Neuronal stem cell (in vitro differentiated cells): ENCODE results near the gene KIF26B.

Experiments
- DNase-seq: peaks from one replicate; pipeline ENCODE4 v3.0.0-alpha.2; 2013; ENCODE audit warnings: low spot score
- H2AFZ ChIP-seq: one replicate; pipeline ENCODE4 v1.6.1; 2013; ENCODE audit warnings: mild to moderate bottlenecking, low read length, inconsistent platforms
- H2AK5ac ChIP-seq: 2 replicates; pipeline ENCODE4 v1.6.1; 2013; ENCODE audit warnings: low read depth, mild to moderate bottlenecking, inconsistent platforms, low read length, moderate library complexity, mixed read lengths
- H2BK120ac ChIP-seq: 2 replicates; pipeline ENCODE4 v1.6.1; 2013; ENCODE audit warnings: low read depth, mild to moderate bottlenecking, inconsistent platforms, low read length, moderate library complexity, mixed read lengths
- H2BK12ac ChIP-seq: one replicate; pipeline ENCODE4 v1.6.1; 2013; ENCODE audit warnings: low read length, inconsistent platforms
- H2BK15ac ChIP-seq: 2 replicates; pipeline ENCODE4 v1.6.1; 2013; ENCODE audit warnings: mild to moderate bottlenecking, low read length, inconsistent platforms, mixed read lengths
- H2BK5ac ChIP-seq: one replicate; pipeline ENCODE4 v1.6.1; 2013; ENCODE audit warnings: inconsistent platforms, mild to moderate bottlenecking, low read length, moderate library complexity
- H3K14ac ChIP-seq: one replicate; pipeline ENCODE4 v1.6.1; 2013; ENCODE audit warnings: low read length, inconsistent platforms
- H3K18ac ChIP-seq: 2 replicates; pipeline ENCODE4 v1.6.1; 2013; ENCODE audit warnings: low read length, inconsistent platforms
- H3K23ac ChIP-seq: 2 replicates; pipeline ENCODE4 v1.6.1; 2013; ENCODE audit warnings: low read depth, mild to moderate bottlenecking, mixed read lengths, low read length, inconsistent platforms; ENCODE audit not compliant: poor library complexity
- H3K27ac ChIP-seq: replicated peaks from 3 replicates; pipeline ENCODE4 v1.5.1; 2013; ENCODE audit warnings: low read length, inconsistent platforms
- H3K27me3 ChIP-seq, 3 experiments: 2 replicates each; pipeline ENCODE4 v1.6.1; 2013; ENCODE audit warnings: low read length in 3 of 3, mild to moderate bottlenecking in 2 of 3, inconsistent platforms in 1 of 3, low read depth in 1 of 3, mixed read lengths in 1 of 3, moderate library complexity in 1 of 3; ENCODE audit not compliant: control insufficient read depth in 3 of 3, insufficient read depth in 3 of 3
- H3K36me3 ChIP-seq, 2 donors: replicated peaks in 1 of 2; 2 replicates each; pipeline ENCODE4 v1.6.1; 2013; ENCODE audit warnings: low read length in 2 of 2; ENCODE audit not compliant: control insufficient read depth in 2 of 2, insufficient read depth in 2 of 2
- H3K4ac ChIP-seq: 2 replicates; pipeline ENCODE4 v1.6.1; 2013; ENCODE audit warnings: inconsistent platforms, mild to moderate bottlenecking, low read length, moderate library complexity
- H3K4me1 ChIP-seq, 2 donors: 1 replicate in 1 of 2; 2 replicates in 1 of 2; pipeline ENCODE4 v1.6.1; 2013; ENCODE audit warnings: low read length in 2 of 2, low read depth in 1 of 2; ENCODE audit not compliant: control insufficient read depth in 2 of 2, insufficient read depth in 1 of 2
- H3K4me2 ChIP-seq: one replicate; pipeline ENCODE4 v1.6.1; 2013; ENCODE audit warnings: mild to moderate bottlenecking, low read length, inconsistent platforms; ENCODE audit not compliant: insufficient read depth, poor library complexity, severe bottlenecking
- H3K4me3 ChIP-seq, 2 donors: 2 replicates each; pipeline ENCODE4 v1.5.1; 2013; ENCODE audit warnings: low read length in 2 of 2, mild to moderate bottlenecking in 2 of 2, inconsistent platforms in 1 of 2, moderate library complexity in 1 of 2
- H3K79me1 ChIP-seq: one replicate; pipeline ENCODE4 v1.6.1; 2013; ENCODE audit warnings: low read depth, mild to moderate bottlenecking, inconsistent platforms, low read length, moderate library complexity
- H3K9ac ChIP-seq: one replicate; pipeline ENCODE4 v1.6.1; 2013; ENCODE audit warnings: mild to moderate bottlenecking, low read depth, low read length, inconsistent platforms; ENCODE audit not compliant: poor library complexity
- H3K9me3 ChIP-seq, 2 donors: replicated peaks in 1 of 2; 2 replicates each; pipeline versions ENCODE3 to v1.6.1; 2013; ENCODE audit warnings: low read length in 2 of 2, mild to moderate bottlenecking in 2 of 2, inconsistent platforms in 1 of 2, low read depth in 1 of 2, mixed read lengths in 1 of 2, moderate library complexity in 1 of 2; ENCODE audit not compliant: control insufficient read depth in 2 of 2, insufficient read depth in 1 of 2
- H4K8ac ChIP-seq: one replicate; pipeline ENCODE4 v1.6.1; 2013; ENCODE audit warnings: low read depth, mild to moderate bottlenecking, inconsistent platforms, low read length, moderate library complexity
- H4K91ac ChIP-seq: one replicate; pipeline ENCODE4 v1.6.1; 2013; ENCODE audit warnings: low read length, low read depth, mild to moderate bottlenecking, inconsistent platforms; ENCODE audit not compliant: poor library complexity
- WGBS, 2 donors: extraction: QIAGEN DNeasy Blood & Tissue Kit; methylation state at CpG; one replicate each; pipeline ENCODE4 v1.1.7; 2013; ENCODE audit warnings: missing lambda C conversion rate in 2 of 2, mixed read lengths in 1 of 2; ENCODE audit not compliant: insufficient read length in 2 of 2, insufficient replicate concordance in 1 of 2; ENCODE audit errors: extremely low coverage in 2 of 2; 5-methylcytosine and 5-hydroxymethylcytosine counted together

The KIF26B gene

DNA sequence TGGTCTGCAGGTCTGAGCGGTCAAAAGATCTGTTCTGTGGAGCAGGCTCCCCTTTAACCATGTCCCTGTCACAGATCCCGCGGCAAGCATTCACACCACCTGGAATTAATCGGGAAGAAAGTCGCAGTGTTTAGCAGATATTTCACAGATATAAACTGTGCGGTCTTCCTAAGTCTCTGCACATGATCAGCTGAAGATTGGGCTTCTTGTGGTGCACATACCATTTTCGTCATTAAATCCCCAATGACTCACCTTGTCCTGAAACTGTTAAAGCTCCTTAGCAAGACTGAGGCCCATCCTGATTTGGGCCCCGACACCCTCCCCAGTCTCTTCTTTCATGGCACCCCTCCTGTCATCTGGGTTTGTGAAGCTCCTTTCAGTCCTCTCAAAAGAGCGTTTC is 158.8 kb downstream of the KIF26B start:
- no peak overlapping the region for H3K14ac ChIP-seq

DNA sequence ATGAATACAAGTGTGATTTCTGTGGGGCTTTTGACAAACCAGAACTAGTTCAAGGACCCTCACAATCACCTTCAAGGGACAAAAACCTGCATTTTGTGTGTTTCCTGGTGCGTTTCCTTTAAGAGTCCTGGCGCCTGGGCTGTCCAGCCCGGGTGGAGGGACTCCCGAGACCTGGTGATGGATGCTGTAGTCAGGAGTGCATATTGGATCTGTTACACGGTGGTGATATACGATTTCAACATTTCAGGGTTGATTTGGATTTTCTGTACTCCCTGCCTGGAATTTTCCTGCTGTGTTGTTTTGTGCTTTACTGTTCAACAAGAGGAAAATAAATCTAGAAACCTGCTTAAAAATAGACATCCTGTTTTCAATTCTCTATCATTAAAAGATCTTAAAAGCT is 162.0 kb downstream of the KIF26B start:
- peaks cover 4 to 5% of the 10 kb centered on the region in 2 donors for H3K4me1 ChIP-seq
- H3K9me3 ChIP-seq = no peaks in the 10 kb centered on the region
- H4K91ac ChIP-seq = no peak overlapping the region
- no peak overlapping the region for H2BK12ac ChIP-seq
- H3K4me3 ChIP-seq = no peak overlapping the region
- H2BK5ac ChIP-seq = no peak overlapping the region
- H3K79me1 ChIP-seq = no peaks in the 10 kb centered on the region
- no peak overlapping the region for H3K14ac ChIP-seq
- H3K9ac ChIP-seq = no peak overlapping the region
- WGBS, 2 donors = no CpG with 5 or more reads among the region's 6 CpGs
- H2AFZ ChIP-seq = no peak overlapping the region
- no peak overlapping the region for H2BK120ac ChIP-seq
- no peak for DNase-seq
- peaks cover 0 to 5% (median 0%) of the 10 kb centered on the region in 3 experiments for H3K27me3 ChIP-seq
- no peak overlapping the region for H3K18ac ChIP-seq
- no peak overlapping the region for H2AK5ac ChIP-seq
- H2BK15ac ChIP-seq = no peak overlapping the region
- no peak overlapping the region for H3K4me2 ChIP-seq
- H4K8ac ChIP-seq = no peak overlapping the region
- H3K27ac ChIP-seq = no peak overlapping the region
- no peak overlapping the region for H3K4ac ChIP-seq
- H3K36me3 ChIP-seq = no peaks in the 10 kb centered on the region
- no peak overlapping the region for H3K23ac ChIP-seq

More for the DNA sequence above, 158.8 kb downstream of the KIF26B start:
- no peak for DNase-seq
- peaks cover 9 to 15% of the 10 kb centered on the region in 2 donors for H3K4me1 ChIP-seq
- no peak overlapping the region for H3K9ac ChIP-seq
- peaks cover 0 to 2% (median 0%) of the 10 kb centered on the region in 3 experiments for H3K27me3 ChIP-seq
- H3K4me3 ChIP-seq = no peak overlapping the region
- H3K36me3 ChIP-seq = no peaks in the 10 kb centered on the region
- no peak overlapping the region for H3K23ac ChIP-seq
- no CpG with 5 or more reads among the region's 9 CpGs for WGBS, 2 donors
- no peak overlapping the region for H2AK5ac ChIP-seq
- no peak overlapping the region for H3K4ac ChIP-seq
- H3K9me3 ChIP-seq = peaks cover 0 to 2% of the 10 kb centered on the region in 2 donors
- no peak overlapping the region for H4K8ac ChIP-seq
- H2BK120ac ChIP-seq = no peak overlapping the region
- H2BK12ac ChIP-seq = no peak overlapping the region
- no peak overlapping the region for H2BK15ac ChIP-seq
- no peaks in the 10 kb centered on the region for H3K79me1 ChIP-seq
- no peak overlapping the region for H2AFZ ChIP-seq
- H3K27ac ChIP-seq = no peak overlapping the region
- H3K18ac ChIP-seq = no peak overlapping the region
- no peak overlapping the region for H3K4me2 ChIP-seq
- H2BK5ac ChIP-seq = no peak overlapping the region
- H4K91ac ChIP-seq = no peak overlapping the region

DNA sequence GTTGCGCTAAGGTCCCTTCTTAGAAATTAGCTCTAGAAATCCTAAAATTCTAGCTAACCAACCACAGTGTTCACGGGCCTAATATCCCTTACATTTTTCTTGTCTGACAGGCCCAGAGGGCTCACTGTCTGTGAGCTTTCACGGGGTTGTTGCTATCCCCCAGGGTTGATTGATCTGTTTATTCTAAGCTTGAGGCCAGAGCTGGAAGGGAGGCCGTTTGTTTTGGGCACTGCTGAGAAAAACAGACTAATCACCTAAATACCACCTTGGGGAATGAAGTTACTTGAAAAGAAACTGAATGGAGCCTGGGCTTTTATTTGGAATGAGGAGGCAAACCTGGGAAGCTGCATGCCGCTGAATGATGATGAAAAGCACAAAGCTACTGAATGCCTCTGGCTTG is 162.4 kb downstream of the KIF26B start:
- H4K91ac ChIP-seq = no peak overlapping the region
- H3K23ac ChIP-seq = no peak overlapping the region
- DNase-seq = no peak
- no CpG with 5 or more reads among the region's 5 CpGs for WGBS, 2 donors
- H3K36me3 ChIP-seq = no peaks in the 10 kb centered on the region
- no peak overlapping the region for H2AFZ ChIP-seq
- peaks cover 4 to 5% of the 10 kb centered on the region in 2 donors for H3K4me1 ChIP-seq
- H2BK15ac ChIP-seq = no peak overlapping the region
- H2BK12ac ChIP-seq = no peak overlapping the region
- no peak overlapping the region for H2BK120ac ChIP-seq
- no peak overlapping the region for H3K4me2 ChIP-seq
- H3K79me1 ChIP-seq = no peaks in the 10 kb centered on the region
- H2BK5ac ChIP-seq = no peak overlapping the region
- H3K4me3 ChIP-seq = no peak overlapping the region
- H3K4ac ChIP-seq = no peak overlapping the region
- no peak overlapping the region for H3K9ac ChIP-seq
- H3K27me3 ChIP-seq = peaks cover 0 to 5% (median 0%) of the 10 kb centered on the region in 3 experiments
- H3K27ac ChIP-seq = no peak overlapping the region
- no peak overlapping the region for H3K18ac ChIP-seq
- H3K14ac ChIP-seq = no peak overlapping the region
- H2AK5ac ChIP-seq = no peak overlapping the region
- no peak overlapping the region for H4K8ac ChIP-seq
- no peaks in the 10 kb centered on the region for H3K9me3 ChIP-seq

DNA sequence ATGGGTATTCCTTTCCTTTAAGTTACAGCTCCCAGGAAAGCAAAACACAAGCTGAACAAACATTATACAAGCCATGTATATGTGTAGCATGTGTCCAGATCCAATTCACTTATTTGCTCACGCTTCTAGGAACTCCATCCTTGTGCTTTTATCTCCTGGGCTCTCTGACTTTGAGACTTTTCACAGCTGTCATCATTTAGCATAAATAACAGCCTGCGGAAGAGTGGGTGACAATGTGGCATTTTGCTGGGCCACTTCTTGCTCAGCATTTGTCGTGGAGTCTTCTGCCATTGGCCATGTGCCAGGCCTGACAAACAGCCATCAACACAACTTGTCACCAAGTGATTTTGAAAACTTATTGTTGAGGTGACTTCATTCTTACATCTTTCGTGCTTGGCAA is 164.3 kb downstream of the KIF26B start:
- no CpG with 5 or more reads among the region's 4 CpGs for WGBS, 2 donors
- Histone ChIP-seq H3K9ac (no peak overlapping the region), H3K18ac (no peak overlapping the region), H3K23ac (no peak overlapping the region), H3K36me3 (no peaks in the 10 kb centered on the region), H2BK15ac (no peak overlapping the region), H3K4ac (no peak overlapping the region), H3K9me3 (no peaks in the 10 kb centered on the region), H3K79me1 (no peaks in the 10 kb centered on the region), H3K4me3 (no peak overlapping the region), H2AK5ac (no peak overlapping the region), H3K27ac (no peak overlapping the region), H3K4me2 (no peak overlapping the region), H2AFZ (no peak overlapping the region), H2BK5ac (no peak overlapping the region), H2BK120ac (no peak overlapping the region), H3K4me1 (peaks cover 4 to 5% of the 10 kb centered on the region in 2 donors), H4K8ac (no peak overlapping the region), H3K27me3 (peaks cover 0 to 5% (median 0%) of the 10 kb centered on the region in 3 experiments), H3K14ac (no peak overlapping the region), H4K91ac (no peak overlapping the region), H2BK12ac (no peak overlapping the region)
- DNase-seq = no peak
